ENCODE data around the gene TMEM18. TPM values are rescaled to one million over a fixed set of nuclear protein-coding genes. Genes with fewer than 3 reads are reported as not detected.

Gene TMEM18
- total and polyA plus RNA-seq, 2 donors (not counting 1 experiment from before 2014, with no cell fraction given) = 15.2 to 39.7 TPM

DNA sequence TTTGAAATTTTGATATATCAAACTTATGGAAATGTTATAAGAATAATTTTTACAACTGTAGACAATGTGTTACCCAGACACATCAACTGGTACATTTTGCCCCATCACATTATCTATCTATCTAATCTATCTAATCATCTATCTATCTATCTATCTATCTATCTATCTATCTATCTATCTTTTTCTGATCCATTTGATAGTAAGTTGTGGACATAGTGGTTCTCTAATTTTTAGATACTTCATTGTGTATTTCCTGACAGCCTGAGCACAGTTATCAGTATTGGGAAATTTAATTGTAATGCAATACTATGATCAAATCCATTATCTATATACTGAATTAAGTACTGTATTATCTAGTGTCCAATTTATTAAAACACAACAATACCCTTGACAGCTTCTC, 42.0 kb upstream of the TMEM18 start:
- Histone ChIP-seq H3K36me3 (ENCODE audit: control insufficient read depth, insufficient read depth, low read length) (no peaks in the 10 kb centered on the region), H4K20me1 (ENCODE audit: control insufficient read depth, extremely low read depth, insufficient read depth, low read length) (no peaks in the 10 kb centered on the region), H3K9me3 (ENCODE audit: control insufficient read depth, insufficient read depth, low read depth, low read length) (no peaks in the 10 kb centered on the region), H3K9ac (ENCODE audit: insufficient read depth, low read length) (no peak overlapping the region), H2AFZ (ENCODE audit: low read length) (no peak overlapping the region), H3K79me2 (ENCODE audit: control insufficient read depth, insufficient read depth, low read length) (no peaks in the 10 kb centered on the region), H3K27ac (ENCODE audit: insufficient read depth, low read length) (no peak overlapping the region), H3K4me1 (ENCODE audit: control insufficient read depth, extremely low read depth, insufficient read depth, low read length) (no peaks in the 10 kb centered on the region), H3K27me3 (ENCODE audit: control insufficient read depth, insufficient read depth, low read length) (no peaks in the 10 kb centered on the region), H3K4me2 (ENCODE audit: extremely low read depth, insufficient read depth, low read length) (no peak overlapping the region), H3K4me3 (replicated peaks in 1 of 4; ENCODE audit: control extremely low read depth in 1 of 4, insufficient read depth in 1 of 4, low read depth in 3 of 4, low read length in 4 of 4) (no peak overlapping the region)
- TF ChIP-seq EZH2 (IDR thresholded peaks at IDR 0.05; ENCODE audit: low read length, missing control alignments) = no peak
- TF ChIP-seq, protein P1, sequence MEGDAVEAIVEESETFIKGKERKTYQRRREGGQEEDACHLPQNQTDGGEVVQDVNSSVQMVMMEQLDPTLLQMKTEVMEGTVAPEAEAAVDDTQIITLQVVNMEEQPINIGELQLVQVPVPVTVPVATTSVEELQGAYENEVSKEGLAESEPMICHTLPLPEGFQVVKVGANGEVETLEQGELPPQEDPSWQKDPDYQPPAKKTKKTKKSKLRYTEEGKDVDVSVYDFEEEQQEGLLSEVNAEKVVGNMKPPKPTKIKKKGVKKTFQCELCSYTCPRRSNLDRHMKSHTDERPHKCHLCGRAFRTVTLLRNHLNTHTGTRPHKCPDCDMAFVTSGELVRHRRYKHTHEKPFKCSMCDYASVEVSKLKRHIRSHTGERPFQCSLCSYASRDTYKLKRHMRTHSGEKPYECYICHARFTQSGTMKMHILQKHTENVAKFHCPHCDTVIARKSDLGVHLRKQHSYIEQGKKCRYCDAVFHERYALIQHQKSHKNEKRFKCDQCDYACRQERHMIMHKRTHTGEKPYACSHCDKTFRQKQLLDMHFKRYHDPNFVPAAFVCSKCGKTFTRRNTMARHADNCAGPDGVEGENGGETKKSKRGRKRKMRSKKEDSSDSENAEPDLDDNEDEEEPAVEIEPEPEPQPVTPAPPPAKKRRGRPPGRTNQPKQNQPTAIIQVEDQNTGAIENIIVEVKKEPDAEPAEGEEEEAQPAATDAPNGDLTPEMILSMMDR (conservative IDR thresholded peaks at IDR 0.05 in 1 of 2, IDR thresholded peaks at IDR 0.05 in 1 of 2; ENCODE audit: low read depth in 1 of 2, low read length in 2 of 2) = no peak
- no peak for DNase-seq (ENCODE audit: low read depth in 2 of 2)

DNA sequence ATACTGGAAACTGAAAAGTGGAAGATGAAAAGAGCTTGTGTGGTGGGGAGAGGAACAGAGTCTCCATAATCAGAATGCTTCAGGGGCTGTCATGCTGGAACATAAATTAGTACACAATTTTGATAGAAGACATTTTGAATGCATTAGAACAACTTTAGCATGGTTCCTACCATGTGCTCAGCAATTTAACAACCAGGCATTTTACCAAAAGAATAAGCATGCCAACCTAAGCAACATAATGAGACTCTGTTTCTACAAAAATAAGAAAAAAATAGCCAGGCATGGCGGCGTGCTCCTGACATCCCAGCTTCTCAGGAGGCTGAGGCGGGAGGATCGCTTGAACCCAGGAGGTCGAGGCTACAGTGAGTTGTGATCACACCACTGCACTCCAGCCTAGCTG, 40.5 kb upstream of the TMEM18 start:
- no peak for DNase-seq (ENCODE audit: low read depth in 2 of 2)
- H4K20me1 ChIP-seq (ENCODE audit: control insufficient read depth, extremely low read depth, insufficient read depth, low read length) = no peaks in the 10 kb centered on the region
- H3K9ac ChIP-seq (ENCODE audit: insufficient read depth, low read length) = no peak overlapping the region
- no peaks in the 10 kb centered on the region for H3K79me2 ChIP-seq (ENCODE audit: control insufficient read depth, insufficient read depth, low read length)
- no peak overlapping the region for H2AFZ ChIP-seq (ENCODE audit: low read length)
- TF ChIP-seq, protein P1 (conservative IDR thresholded peaks at IDR 0.05 in 1 of 2, IDR thresholded peaks at IDR 0.05 in 1 of 2; ENCODE audit: low read depth in 1 of 2, low read length in 2 of 2) = no peak
- TF ChIP-seq EZH2 (IDR thresholded peaks at IDR 0.05; ENCODE audit: low read length, missing control alignments) = no peak
- H3K9me3 ChIP-seq (ENCODE audit: control insufficient read depth, insufficient read depth, low read depth, low read length) = no peaks in the 10 kb centered on the region
- no peaks in the 10 kb centered on the region for H3K36me3 ChIP-seq (ENCODE audit: control insufficient read depth, insufficient read depth, low read length)
- H3K27me3 ChIP-seq (ENCODE audit: control insufficient read depth, insufficient read depth, low read length) = no peaks in the 10 kb centered on the region
- H3K4me3 ChIP-seq (replicated peaks in 1 of 4; ENCODE audit: control extremely low read depth in 1 of 4, insufficient read depth in 1 of 4, low read depth in 3 of 4, low read length in 4 of 4) = no peak overlapping the region
- no peak overlapping the region for H3K27ac ChIP-seq (ENCODE audit: insufficient read depth, low read length)
- H3K4me1 ChIP-seq (ENCODE audit: control insufficient read depth, extremely low read depth, insufficient read depth, low read length) = no peaks in the 10 kb centered on the region
- no peak overlapping the region for H3K4me2 ChIP-seq (ENCODE audit: extremely low read depth, insufficient read depth, low read length)

DNA sequence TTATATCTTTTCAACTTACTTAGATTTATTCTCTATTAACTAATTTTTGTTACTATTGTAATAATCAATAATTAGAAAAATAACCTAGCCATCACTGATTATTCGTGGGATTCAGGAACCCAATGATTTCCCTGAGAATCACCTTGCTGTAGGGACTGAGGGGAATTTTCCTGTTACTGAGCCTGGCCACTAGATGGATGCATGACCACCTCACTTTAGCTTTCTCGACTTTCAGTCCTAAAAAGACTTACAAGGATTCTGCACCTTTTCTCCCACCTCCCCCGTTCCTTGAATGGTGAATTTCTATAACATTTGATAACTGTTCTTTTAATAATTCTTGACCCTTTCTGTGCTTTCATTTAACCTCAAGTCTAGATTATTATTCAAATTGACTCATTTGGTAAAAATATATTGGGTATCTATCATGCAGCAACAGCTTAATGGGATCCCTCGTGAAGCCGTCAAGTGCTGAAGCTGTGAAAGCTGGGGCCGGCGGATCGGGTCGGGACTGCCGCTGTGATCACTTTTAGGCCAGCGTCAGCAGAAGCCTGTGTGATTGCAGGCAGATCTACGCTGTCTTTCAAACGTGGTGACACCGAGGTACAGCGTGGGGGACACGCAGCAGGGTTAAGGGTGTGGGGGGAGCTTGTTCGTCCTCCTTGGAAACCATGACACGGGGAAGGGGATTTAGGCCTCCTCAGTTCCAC, 38.8 kb upstream of the TMEM18 start:
- Histone ChIP-seq H3K36me3 (ENCODE audit: control insufficient read depth, insufficient read depth, low read length) (no peaks in the 10 kb centered on the region), H3K4me1 (ENCODE audit: control insufficient read depth, extremely low read depth, insufficient read depth, low read length) (no peaks in the 10 kb centered on the region), H3K9me3 (ENCODE audit: control insufficient read depth, insufficient read depth, low read depth, low read length) (no peaks in the 10 kb centered on the region), H3K79me2 (ENCODE audit: control insufficient read depth, insufficient read depth, low read length) (no peaks in the 10 kb centered on the region), H3K9ac (ENCODE audit: insufficient read depth, low read length) (no peak overlapping the region), H3K27me3 (ENCODE audit: control insufficient read depth, insufficient read depth, low read length) (no peaks in the 10 kb centered on the region), H3K4me3 (replicated peaks in 1 of 4; ENCODE audit: control extremely low read depth in 1 of 4, insufficient read depth in 1 of 4, low read depth in 3 of 4, low read length in 4 of 4) (no peak overlapping the region), H3K27ac (ENCODE audit: insufficient read depth, low read length) (no peak overlapping the region), H2AFZ (ENCODE audit: low read length) (no peak overlapping the region), H3K4me2 (ENCODE audit: extremely low read depth, insufficient read depth, low read length) (no peak overlapping the region), H4K20me1 (ENCODE audit: control insufficient read depth, extremely low read depth, insufficient read depth, low read length) (no peaks in the 10 kb centered on the region)
- TF ChIP-seq EZH2 (IDR thresholded peaks at IDR 0.05; ENCODE audit: low read length, missing control alignments) = no peak
- TF ChIP-seq, protein P1 (conservative IDR thresholded peaks at IDR 0.05 in 1 of 2, IDR thresholded peaks at IDR 0.05 in 1 of 2; ENCODE audit: low read depth in 1 of 2, low read length in 2 of 2) = peak; percentile 28 to 58
- DNase-seq (ENCODE audit: low read depth in 2 of 2) = peak in 1 of 2 donors; percentile 17

All from fibroblast of lung (primary cell).